IMR-90 (cell line): ENCODE results near the gene RAD51B. TPM values are rescaled to one million over a fixed set of nuclear protein-coding genes. Genes with fewer than 3 reads are reported as not detected.

Source experiments
- ATAC-seq: fragments of 200-7000 bp; cut with Tn5 transposase; 2 replicates; pipeline ENCODE4 v1.9.1; 2020; ENCODE audit warnings: low read depth, mild to moderate bottlenecking, moderate library complexity
- BruUV-seq: library from RNA; stranded (reverse); fragments of 400-500 nt; replicated peaks from 2 replicates; lab custom pipeline; 2021; lab: Mats Ljungman, UMichigan
- CTCF ChIA-PET: fragments of 300-600 bp; formaldehyde crosslinking; extraction: SDS; loops from one replicate; lab custom pipeline; 2021; ENCODE audit warnings: antibody characterized with exemption; lab: Yijun Ruan, JAX
- POLR2A ChIA-PET: fragments of 300-600 bp; sonication (Branson Sonifier 250); formaldehyde crosslinking; loops from one replicate; lab custom pipeline; 2022; ENCODE audit warnings: antibody characterized with exemption; ENCODE audit not compliant: unreplicated experiment; lab: Charles Lee
- DNase-seq: peaks from one replicate; pipeline ENCODE4 v3.0.0; 2013
- H2AFZ ChIP-seq: replicated peaks from 2 replicates; pipeline ENCODE3; 2013; ENCODE audit warnings: low read length, mild to moderate bottlenecking; ENCODE audit not compliant: poor library complexity
- H2AK5ac ChIP-seq: 2 replicates; pipeline ENCODE4 v1.6.1; 2013; ENCODE audit warnings: low read depth, low read length, inconsistent platforms
- H2AK9ac ChIP-seq: replicated peaks from 2 replicates; pipeline ENCODE3; 2013; ENCODE audit warnings: mild to moderate bottlenecking, low read depth, low read length, moderate library complexity; ENCODE audit not compliant: poor library complexity
- H2BK120ac ChIP-seq: 2 replicates; pipeline ENCODE4 v1.6.1; 2013; ENCODE audit warnings: low read depth, low read length, inconsistent platforms
- H2BK15ac ChIP-seq: 3 replicates; pipeline ENCODE4 v1.6.1; 2013; ENCODE audit warnings: low read depth, low read length, inconsistent platforms
- H2BK20ac ChIP-seq: 2 replicates; pipeline ENCODE4 v1.6.1; 2013; ENCODE audit warnings: low read depth, mild to moderate bottlenecking, inconsistent platforms, low read length, moderate library complexity
- H2BK5ac ChIP-seq: 2 replicates; pipeline ENCODE4 v1.6.1; 2013; ENCODE audit warnings: mild to moderate bottlenecking, low read depth, low read length, inconsistent platforms; ENCODE audit not compliant: poor library complexity, severe bottlenecking
- H3K14ac ChIP-seq: replicated peaks from 2 replicates; pipeline ENCODE4 v1.6.1; 2013; ENCODE audit warnings: low read depth, low read length, inconsistent platforms
- H3K18ac ChIP-seq: 2 replicates; pipeline ENCODE4 v1.6.1; 2013; ENCODE audit warnings: low read depth, low read length, control low read depth
- H3K23ac ChIP-seq: 2 replicates; pipeline ENCODE4 v1.6.1; 2013; ENCODE audit warnings: low read depth, low read length, inconsistent platforms
- H3K27ac ChIP-seq: 2 replicates; pipeline ENCODE4 v1.5.1; 2013; ENCODE audit warnings: mild to moderate bottlenecking, control low read depth, low read length; ENCODE audit not compliant: insufficient read depth
- H3K27me3 ChIP-seq: 2 replicates; pipeline ENCODE4 v1.6.1; 2013; ENCODE audit warnings: low read length; ENCODE audit not compliant: control insufficient read depth, insufficient read depth
- H3K36me3 ChIP-seq: 2 replicates; pipeline ENCODE4 v1.6.1; 2013; ENCODE audit warnings: low read length, mixed read lengths; ENCODE audit not compliant: control insufficient read depth, insufficient read depth
- H3K4ac ChIP-seq: 2 replicates; pipeline ENCODE4 v1.6.1; 2013; ENCODE audit warnings: low read depth, low read length, inconsistent platforms
- H3K4me1 ChIP-seq: 2 replicates; pipeline ENCODE4 v1.6.1; 2013; ENCODE audit warnings: low read length, mixed read lengths; ENCODE audit not compliant: control insufficient read depth, insufficient read depth
- H3K4me2 ChIP-seq: 2 replicates; pipeline ENCODE4 v1.6.1; 2013; ENCODE audit warnings: low read depth, mild to moderate bottlenecking, control low read depth, low read length, moderate library complexity
- H3K4me3 ChIP-seq: 2 replicates; pipeline ENCODE4 v1.5.1; 2013; ENCODE audit warnings: low read depth, mild to moderate bottlenecking, control low read depth, low read length, moderate library complexity; ENCODE audit not compliant: insufficient read depth
- H3K56ac ChIP-seq: 2 replicates; pipeline ENCODE4 v1.6.1; 2013; ENCODE audit warnings: low read length, inconsistent platforms; ENCODE audit not compliant: insufficient read depth; ENCODE audit errors: extremely low read depth
- H3K79me1 ChIP-seq, 2 experiments: 2 replicates each; pipeline ENCODE4 v1.6.1; 2013; ENCODE audit warnings: low read length in 2 of 2, inconsistent platforms in 1 of 2, low read depth in 1 of 2
- H3K9ac ChIP-seq: 2 replicates; pipeline ENCODE4 v1.6.1; 2013; ENCODE audit warnings: low read depth, low read length, control low read depth
- H3K9me1 ChIP-seq: 2 replicates; pipeline ENCODE4 v1.6.1; 2013; ENCODE audit warnings: low read length, inconsistent platforms; ENCODE audit not compliant: insufficient read depth
- H3K9me3 ChIP-seq: 2 replicates; pipeline ENCODE4 v1.6.1; 2013; ENCODE audit warnings: low read length; ENCODE audit not compliant: control insufficient read depth, insufficient read depth
- H4K20me1 ChIP-seq: 2 replicates; pipeline ENCODE4 v1.6.1; 2013; ENCODE audit warnings: low read length, inconsistent platforms; ENCODE audit not compliant: insufficient read depth
- H4K5ac ChIP-seq: 2 replicates; pipeline ENCODE4 v1.6.1; 2013; ENCODE audit warnings: mild to moderate bottlenecking, low read depth, low read length, control low read depth
- H4K8ac ChIP-seq, 2 experiments: 2 replicates each; pipeline ENCODE4 v1.6.1; 2013; ENCODE audit warnings: low read depth in 2 of 2, low read length in 2 of 2, control low read depth in 1 of 2, inconsistent platforms in 1 of 2
- H4K91ac ChIP-seq: 2 replicates; pipeline ENCODE4 v1.6.1; 2013; ENCODE audit warnings: low read depth, low read length, inconsistent platforms; ENCODE audit not compliant: insufficient read depth
- BHLHE40 ChIP-seq: fragments of 150-350 bp; IDR thresholded peaks from 2 replicates; pipeline ENCODE4 v1.6.1; 2016; ENCODE audit warnings: mild to moderate bottlenecking, low read depth, low read length
- CHD1 ChIP-seq: IDR thresholded peaks from 2 replicates; pipeline ENCODE4 v1.6.1; 2012; ENCODE audit warnings: low read depth, low read length, improper control_type of control experiment
- MAFK ChIP-seq: IDR thresholded peaks from 2 replicates; pipeline ENCODE4 v1.6.1; 2012; ENCODE audit warnings: low read depth, low read length, improper control_type of control experiment
- MAZ ChIP-seq: IDR thresholded peaks from 2 replicates; pipeline ENCODE4 v1.6.1; 2012; ENCODE audit warnings: low read depth, mild to moderate bottlenecking, low read length, improper control_type of control experiment, moderate library complexity, borderline replicate concordance
- NFE2L2 ChIP-seq: fragments of 150-350 bp; IDR thresholded peaks from 2 replicates; pipeline ENCODE4 v1.6.1; 2016; ENCODE audit warnings: low read depth, mild to moderate bottlenecking, low read length
- RAD21 ChIP-seq: IDR thresholded peaks from 2 replicates; pipeline ENCODE4 v1.6.1; 2012; ENCODE audit warnings: low read length, improper control_type of control experiment
- RCOR1 ChIP-seq: IDR thresholded peaks from 2 replicates; pipeline ENCODE4 v1.6.1; 2012; ENCODE audit warnings: mild to moderate bottlenecking, low read length, improper control_type of control experiment; ENCODE audit not compliant: insufficient replicate concordance
- WGBS, 2 experiments: methylation state at CpG; one replicate each; pipeline versions ENCODE4 v1.1.5 to v1.1.7; 2013; ENCODE audit warnings: missing lambda C conversion rate in 2 of 2; ENCODE audit not compliant: insufficient read length in 1 of 2; ENCODE audit errors: extremely low coverage in 2 of 2; 5-methylcytosine and 5-hydroxymethylcytosine counted together
- dilution Hi-C: fragments of 300-500 bp; cut with HindIII; formaldehyde crosslinking; loops from one replicate; pipeline ENCODE4 v1.14.3; 2018; ENCODE audit warnings: low sequenced_read_pairs; ENCODE audit not compliant: unreplicated experiment
- in situ Hi-C: fragments of 300-500 bp; cut with MboI; formaldehyde crosslinking; loops from 3 replicates; pipeline ENCODE4 v1.14.3; 2019; ENCODE audit warnings: low sequenced_read_pairs, inconsistent platforms, mixed read lengths
- intact Hi-C: fragments of 100-400 bp; cut with micrococcal nuclease; formaldehyde crosslinking; loops from 2 replicates; pipeline ENCODE4 v1.10.0; 2022
- polyA plus RNA-seq, 3 experiments: library from polyadenylated mRNA; depleted of rRNA; stranded (reverse); fragments of >200 nt; gene quantifications; 2 replicates each; pipeline ENCODE4 v1.2.3, GENCODE V29; 2012; ENCODE audit warnings: low replicate concordance in 1 of 3
- total RNA-seq: library from RNA; depleted of rRNA; stranded (reverse); fragments of >200 nt; gene quantifications from 2 replicates; pipeline ENCODE4 v1.2.3, GENCODE V29; 2012
- TF ChIP-seq, protein P1 (sequence below): conservative IDR thresholded peaks from 2 replicates; pipeline ENCODE4 v1.5.1; 2012; ENCODE audit warnings: mild to moderate bottlenecking, low read depth, low read length, improper control_type of control experiment
- TF ChIP-seq, protein P2 (sequence below): fragments of 150-350 bp; IDR thresholded peaks from 2 replicates; pipeline ENCODE4 v1.6.1; 2017; ENCODE audit warnings: mild to moderate bottlenecking, antibody characterized with exemption, low read length, low read depth
- TF ChIP-seq, protein P3 (sequence below): fragments of 150-350 bp; IDR thresholded peaks from 2 replicates; pipeline ENCODE4 v1.6.1; 2016; ENCODE audit warnings: low read depth, mild to moderate bottlenecking, low read length, moderate library complexity, borderline replicate concordance

RAD51B gene
- total and polyA plus RNA-seq, 2 of the 4 experiments (the other 2 are of a cell fraction) = 5.1 to 18.8 TPM

DNA sequence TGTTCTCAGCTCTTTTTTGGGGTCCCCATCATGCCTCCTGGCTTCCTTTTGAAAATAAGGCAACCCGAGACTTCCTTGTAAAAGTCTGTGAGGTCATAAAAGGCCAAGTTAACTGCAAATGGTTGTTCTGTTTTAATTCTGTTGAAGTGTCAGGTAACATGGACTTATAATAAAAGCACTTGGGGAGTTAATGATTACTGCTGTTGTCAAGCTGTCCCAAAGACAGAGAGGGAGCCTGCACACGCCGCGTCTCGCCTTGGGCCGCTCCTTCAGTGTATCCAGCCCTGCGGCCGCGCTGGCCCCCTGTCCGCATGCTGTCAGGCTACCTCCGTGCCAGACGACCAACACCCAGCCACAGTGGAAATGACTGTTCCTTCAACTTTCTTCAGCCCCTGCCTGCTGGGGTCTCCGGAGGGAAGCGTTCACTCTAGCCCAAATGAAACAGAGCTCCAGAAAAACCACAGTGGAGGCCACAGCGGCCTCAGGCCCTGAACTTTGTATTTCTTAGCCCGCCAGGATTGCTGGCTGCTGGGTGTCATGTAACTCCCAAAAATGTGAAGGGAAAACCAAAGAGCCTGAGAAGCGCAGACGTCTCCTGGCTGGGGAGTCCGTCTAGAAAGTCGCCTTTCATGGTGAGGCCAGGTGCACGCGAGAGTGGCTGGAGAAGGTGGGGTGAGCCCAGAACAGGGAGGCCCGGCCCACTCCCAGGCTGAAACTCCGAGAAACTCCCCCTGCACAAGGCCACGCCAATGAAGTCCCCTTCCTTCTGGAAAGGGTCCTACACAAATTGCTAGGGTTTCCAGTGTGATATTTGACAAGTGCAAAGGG is 784.2 kb downstream of the RAD51B start:
- Histone ChIP-seq H3K36me3 (no peaks in the 10 kb centered on the region), H3K56ac (no peak overlapping the region), H3K9ac (no peak overlapping the region), H3K27me3 (no peaks in the 10 kb centered on the region), H2BK20ac (no peak overlapping the region), H4K91ac (no peak overlapping the region), H3K4me3 (no peak overlapping the region), H2BK15ac (no peak overlapping the region; the same call in 2 of the 3 replicates), H4K20me1 (no peaks in the 10 kb centered on the region; the same call in 1 of the 2 replicates), H3K14ac (no peak overlapping the region), H2AFZ (no peak overlapping the region), H3K4me1 (peaks cover 33% of the 10 kb centered on the region), H3K23ac (no peak overlapping the region), H4K8ac (no peak overlapping the region), H3K4ac (peak overlapping the region; percentile 2; the same call in 1 of the 2 replicates), H2AK5ac (peak overlapping the region; percentile 12), H3K9me1 (peaks cover 29% of the 10 kb centered on the region), H3K18ac (no peak overlapping the region; the same call in 1 of the 2 replicates), H3K9me3 (peaks cover 2% of the 10 kb centered on the region; the same call in 1 of the 2 replicates), H4K5ac (no peak overlapping the region), H2BK120ac (no peak overlapping the region), H3K27ac (no peak overlapping the region), H3K4me2 (no peak overlapping the region), H2AK9ac (no peak overlapping the region), H3K79me1 (peaks cover 0 to 7% of the 10 kb centered on the region in 2 experiments; a peak in 1 of 4 replicates), H2BK5ac (no peak overlapping the region)
- no peak for DNase-seq
- CTCF ChIA-PET = interaction anchor here (1.0 kb wide), 1 partner anchor 8 kb away, joined by 3 read pairs; no protein-coding TSS in a partner anchor
- POLR2A ChIA-PET = no interaction called here
- 100% methylated on average over 10 of the region's 25 CpGs; no CpG with 5 or more reads in 1 of the 2 experiments for WGBS, 2 experiments
- no peak for ATAC-seq
- intact Hi-C loops (no loop called here), in situ Hi-C loops (no loop called here), dilution Hi-C loops (no loop called here)
- no peak for TF ChIP-seq BHLHE40
- TF ChIP-seq, protein P1, sequence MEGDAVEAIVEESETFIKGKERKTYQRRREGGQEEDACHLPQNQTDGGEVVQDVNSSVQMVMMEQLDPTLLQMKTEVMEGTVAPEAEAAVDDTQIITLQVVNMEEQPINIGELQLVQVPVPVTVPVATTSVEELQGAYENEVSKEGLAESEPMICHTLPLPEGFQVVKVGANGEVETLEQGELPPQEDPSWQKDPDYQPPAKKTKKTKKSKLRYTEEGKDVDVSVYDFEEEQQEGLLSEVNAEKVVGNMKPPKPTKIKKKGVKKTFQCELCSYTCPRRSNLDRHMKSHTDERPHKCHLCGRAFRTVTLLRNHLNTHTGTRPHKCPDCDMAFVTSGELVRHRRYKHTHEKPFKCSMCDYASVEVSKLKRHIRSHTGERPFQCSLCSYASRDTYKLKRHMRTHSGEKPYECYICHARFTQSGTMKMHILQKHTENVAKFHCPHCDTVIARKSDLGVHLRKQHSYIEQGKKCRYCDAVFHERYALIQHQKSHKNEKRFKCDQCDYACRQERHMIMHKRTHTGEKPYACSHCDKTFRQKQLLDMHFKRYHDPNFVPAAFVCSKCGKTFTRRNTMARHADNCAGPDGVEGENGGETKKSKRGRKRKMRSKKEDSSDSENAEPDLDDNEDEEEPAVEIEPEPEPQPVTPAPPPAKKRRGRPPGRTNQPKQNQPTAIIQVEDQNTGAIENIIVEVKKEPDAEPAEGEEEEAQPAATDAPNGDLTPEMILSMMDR = no peak
- no peak for TF ChIP-seq CHD1
- TF ChIP-seq, protein P2, sequence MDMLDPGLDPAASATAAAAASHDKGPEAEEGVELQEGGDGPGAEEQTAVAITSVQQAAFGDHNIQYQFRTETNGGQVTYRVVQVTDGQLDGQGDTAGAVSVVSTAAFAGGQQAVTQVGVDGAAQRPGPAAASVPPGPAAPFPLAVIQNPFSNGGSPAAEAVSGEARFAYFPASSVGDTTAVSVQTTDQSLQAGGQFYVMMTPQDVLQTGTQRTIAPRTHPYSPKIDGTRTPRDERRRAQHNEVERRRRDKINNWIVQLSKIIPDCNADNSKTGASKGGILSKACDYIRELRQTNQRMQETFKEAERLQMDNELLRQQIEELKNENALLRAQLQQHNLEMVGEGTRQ = no peak
- no peak for TF ChIP-seq MAFK
- no peak for TF ChIP-seq RAD21
- TF ChIP-seq NFE2L2 = no peak
- TF ChIP-seq, protein P3, sequence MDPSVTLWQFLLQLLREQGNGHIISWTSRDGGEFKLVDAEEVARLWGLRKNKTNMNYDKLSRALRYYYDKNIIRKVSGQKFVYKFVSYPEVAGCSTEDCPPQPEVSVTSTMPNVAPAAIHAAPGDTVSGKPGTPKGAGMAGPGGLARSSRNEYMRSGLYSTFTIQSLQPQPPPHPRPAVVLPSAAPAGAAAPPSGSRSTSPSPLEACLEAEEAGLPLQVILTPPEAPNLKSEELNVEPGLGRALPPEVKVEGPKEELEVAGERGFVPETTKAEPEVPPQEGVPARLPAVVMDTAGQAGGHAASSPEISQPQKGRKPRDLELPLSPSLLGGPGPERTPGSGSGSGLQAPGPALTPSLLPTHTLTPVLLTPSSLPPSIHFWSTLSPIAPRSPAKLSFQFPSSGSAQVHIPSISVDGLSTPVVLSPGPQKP = no peak
- TF ChIP-seq RCOR1 = no peak
- TF ChIP-seq MAZ = no peak
- no TSS peak for BruUV-seq
